Neural cell (in vitro differentiated cells): ENCODE data around the gene NUTF2. TPM values are rescaled to one million over a fixed set of nuclear protein-coding genes. Genes with fewer than 3 reads are reported as not detected.

Experiments
- H2AFZ ChIP-seq: fragments of 200-600, 300-800 bp; sonication (generic), shearing (Covaris generic); 2 replicates; pipeline ENCODE4 v1.6.0; 2014; ENCODE audit warnings: low read depth, mild to moderate bottlenecking, antibody characterized with exemption, low read length, moderate library complexity
- H3F3A ChIP-seq: fragments of 200-600 bp; shearing (Covaris generic); 2 replicates; pipeline ENCODE4 v1.6.1; 2016; ENCODE audit warnings: mild to moderate bottlenecking, moderate library complexity, mixed read lengths, antibody characterized with exemption, low read length; ENCODE audit not compliant: insufficient read depth, poor library complexity, severe bottlenecking
- H3K27ac ChIP-seq: fragments of 200-600, 300-800 bp; sonication (generic), shearing (Covaris generic); 2 replicates; pipeline ENCODE4 v1.5.1; 2014; ENCODE audit warnings: mild to moderate bottlenecking, low read length, moderate library complexity
- H3K27me3 ChIP-seq: fragments of 300-800, 200-600 bp; sonication (generic), shearing (Covaris generic); 2 replicates; pipeline ENCODE4 v1.6.0; 2014; ENCODE audit warnings: mild to moderate bottlenecking, low read depth, low read length, moderate library complexity; ENCODE audit not compliant: insufficient read depth
- H3K36me3 ChIP-seq: fragments of 300-800, 200-600 bp; sonication (generic), shearing (Covaris generic); 2 replicates; pipeline ENCODE4 v1.5.1; 2014; ENCODE audit warnings: mild to moderate bottlenecking, antibody characterized with exemption, low read length, moderate library complexity; ENCODE audit not compliant: insufficient read depth
- H3K4me2 ChIP-seq: fragments of 300-800, 200-600 bp; sonication (generic), shearing (Covaris generic); 2 replicates; pipeline ENCODE4 v1.6.0; 2014; ENCODE audit warnings: mild to moderate bottlenecking, low read length
- H3K4me3 ChIP-seq: fragments of 300-800, 200-600 bp; sonication (generic), shearing (Covaris generic); 2 replicates; pipeline ENCODE4 v1.5.1; 2014; ENCODE audit warnings: mild to moderate bottlenecking, low read length, moderate library complexity
- H3K79me2 ChIP-seq: fragments of 200-600 bp; shearing (Covaris generic); replicated peaks from 2 replicates; pipeline ENCODE4 v1.6.0; 2014; ENCODE audit warnings: mild to moderate bottlenecking, low read length, moderate library complexity; ENCODE audit not compliant: insufficient read depth
- H3K9ac ChIP-seq: fragments of 300-800, 200-600 bp; sonication (generic), shearing (Covaris generic); 2 replicates; pipeline ENCODE4 v1.6.1; 2016; ENCODE audit warnings: mild to moderate bottlenecking, low read length, mixed read lengths
- H3K9me2 ChIP-seq: fragments of 200-600 bp; shearing (Covaris generic); 2 replicates; pipeline ENCODE4 v1.6.1; 2016; ENCODE audit warnings: mild to moderate bottlenecking, low read length, mixed read lengths; ENCODE audit not compliant: insufficient read depth
- H3K9me3 ChIP-seq: fragments of 200-600, 300-800 bp; sonication (generic), shearing (Covaris generic); 2 replicates; pipeline ENCODE4 v1.6.1; 2016; ENCODE audit warnings: mild to moderate bottlenecking, mixed run types, low read length, moderate library complexity, mixed read lengths
- H4K20me1 ChIP-seq: fragments of 200-600 bp; shearing (Covaris generic); 2 replicates; pipeline ENCODE4 v1.6.1; 2016; ENCODE audit warnings: mild to moderate bottlenecking, mixed run types; ENCODE audit not compliant: insufficient read depth
- CTCF ChIP-seq: fragments of 450-650 bp; IDR thresholded peaks from 2 replicates; pipeline ENCODE4 v1.5.1; 2014; ENCODE audit warnings: antibody characterized with exemption, mild to moderate bottlenecking, moderate library complexity; ENCODE audit not compliant: poor library complexity, severe bottlenecking
- EP300 ChIP-seq: fragments of 450-650 bp; conservative IDR thresholded peaks from 2 replicates; pipeline ENCODE4 v1.6.1; 2014; ENCODE audit warnings: antibody characterized with exemption, mild to moderate bottlenecking, moderate library complexity; ENCODE audit not compliant: poor library complexity, severe bottlenecking
- EZH2 ChIP-seq: fragments of 200-600, 300-800 bp; shearing (Covaris generic), sonication (generic); IDR thresholded peaks from 2 replicates; pipeline ENCODE4 v1.6.1; 2014; ENCODE audit warnings: antibody characterized with exemption, low read length, borderline replicate concordance, mild to moderate bottlenecking; ENCODE audit not compliant: insufficient read depth, poor library complexity, severe bottlenecking
- MXI1 ChIP-seq: fragments of 450-650 bp; conservative IDR thresholded peaks from 2 replicates; pipeline ENCODE4 v1.6.1; 2014; ENCODE audit warnings: antibody characterized with exemption, mild to moderate bottlenecking; ENCODE audit not compliant: poor library complexity, severe bottlenecking
- POLR2AphosphoS5 ChIP-seq: IDR thresholded peaks from 2 replicates; pipeline ENCODE4 v1.6.1; 2012
- RAD21 ChIP-seq: fragments of 450-650 bp; conservative IDR thresholded peaks from 2 replicates; pipeline ENCODE4 v1.6.1; 2014; ENCODE audit warnings: antibody characterized with exemption, mild to moderate bottlenecking, moderate library complexity
- REST ChIP-seq: IDR thresholded peaks from 2 replicates; pipeline ENCODE4 v1.6.1; 2012; ENCODE audit warnings: borderline replicate concordance
- SMC3 ChIP-seq: fragments of 450-650 bp; conservative IDR thresholded peaks from 2 replicates; pipeline ENCODE4 v1.6.1; 2014; ENCODE audit warnings: antibody characterized with exemption, mild to moderate bottlenecking, moderate library complexity; ENCODE audit not compliant: poor library complexity
- TAF1 ChIP-seq: IDR thresholded peaks from 2 replicates; pipeline ENCODE4 v1.6.1; 2012; ENCODE audit warnings: low read depth
- polyA plus RNA-seq: library from polyadenylated mRNA; depleted of rRNA; stranded (reverse); fragments of >200 nt; gene quantifications from 2 replicates; pipeline ENCODE4 v1.2.3, GENCODE V29; 2014

Gene NUTF2
- polyA plus RNA-seq, 1 donor from 2014 or later = 98.6 TPM

- Histone ChIP-seq H3K9ac (no peak overlapping the region), H3K9me2 (no peaks in the 10 kb centered on the region), H2AFZ (no peak overlapping the region), H3K9me3 (no peaks in the 10 kb centered on the region), H4K20me1 (no peaks in the 10 kb centered on the region), H3K36me3 (no peaks in the 10 kb centered on the region), H3K4me3 (no peak overlapping the region), H3K27ac (no peak overlapping the region), H3K27me3 (no peaks in the 10 kb centered on the region), H3K79me2 (no peaks in the 10 kb centered on the region), H3K4me2 (no peak overlapping the region), H3F3A (no peaks in the 10 kb centered on the region)
- TF ChIP-seq CTCF (no peak), EP300 (no peak), EZH2 (no peak), TAF1 (no peak), RAD21 (no peak), REST (no peak), MXI1 (no peak), SMC3 (no peak), POLR2AphosphoS5 (no peak)
Measured at GRCh38 chr16:67915831-67916723, 69.3 kb downstream of the NUTF2 start.

GRCh38 chr16:67917140-67917851, 70.6 kb downstream of the NUTF2 start:
- Histone ChIP-seq H3K27ac (no peak overlapping the region), H3K36me3 (no peaks in the 10 kb centered on the region), H3K4me2 (no peak overlapping the region), H3K4me3 (no peak overlapping the region), H2AFZ (no peak overlapping the region), H3K9ac (no peak overlapping the region), H3K9me2 (no peaks in the 10 kb centered on the region), H3K9me3 (no peaks in the 10 kb centered on the region), H3F3A (no peaks in the 10 kb centered on the region), H4K20me1 (no peaks in the 10 kb centered on the region), H3K79me2 (no peaks in the 10 kb centered on the region), H3K27me3 (no peaks in the 10 kb centered on the region)
- no peak for TF ChIP-seq CTCF
- TF ChIP-seq EZH2 = no peak
- no peak for TF ChIP-seq TAF1
- no peak for TF ChIP-seq RAD21
- no peak for TF ChIP-seq REST
